Lower leg skin (tissue), 3 donors: Measurements from ENCODE around the gene BCL2.

Source experiments
- POLR2A ChIP-seq, 2 donors: fragments of 450-650 bp; IDR thresholded peaks; one replicate each; pipeline ENCODE4 v1.6.1; 2016 to 2017; ENCODE audit warnings: antibody characterized with exemption in 2 of 2, mild to moderate bottlenecking in 1 of 2, moderate library complexity in 1 of 2
- TF ChIP-seq, protein P1 (sequence below), 3 donors: fragments of 450-650 bp; IDR thresholded peaks; one replicate each; pipeline ENCODE4 v1.5.1; 2016; ENCODE audit warnings: antibody characterized with exemption in 3 of 3, mild to moderate bottlenecking in 3 of 3, moderate library complexity in 2 of 3

DNA sequence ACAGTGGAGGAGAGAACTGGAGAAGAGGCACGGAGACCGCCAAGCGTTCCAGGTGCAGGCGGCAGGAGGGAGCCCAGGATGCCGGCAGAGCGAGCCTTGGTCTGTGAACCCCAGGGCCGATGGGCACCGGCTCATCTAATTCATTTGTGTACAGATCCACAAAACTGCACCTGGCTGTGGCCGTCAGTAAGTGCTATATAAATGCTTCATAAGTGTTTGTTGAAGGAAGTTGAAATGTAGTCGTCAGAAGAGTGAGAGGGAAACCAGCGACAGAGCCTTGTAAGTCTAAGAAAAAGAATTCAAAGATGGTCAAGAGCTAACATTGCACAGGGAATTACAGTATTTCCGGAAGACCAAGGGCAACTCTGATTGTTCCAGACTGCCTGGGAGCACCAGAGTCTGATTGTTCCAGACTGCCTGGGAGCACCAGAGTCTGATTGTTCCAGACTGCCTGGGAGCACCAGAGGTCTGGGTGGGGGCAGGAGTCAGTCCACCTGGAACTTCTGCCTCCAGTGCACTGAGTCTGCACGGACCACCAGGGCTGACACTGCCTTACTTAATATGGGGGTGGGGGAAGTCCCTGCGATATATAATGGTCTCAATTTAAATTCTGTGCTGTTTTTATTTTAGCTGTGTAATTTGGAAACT lies 112.3 kb downstream of the BCL2 start:
- TF ChIP-seq, protein P1, sequence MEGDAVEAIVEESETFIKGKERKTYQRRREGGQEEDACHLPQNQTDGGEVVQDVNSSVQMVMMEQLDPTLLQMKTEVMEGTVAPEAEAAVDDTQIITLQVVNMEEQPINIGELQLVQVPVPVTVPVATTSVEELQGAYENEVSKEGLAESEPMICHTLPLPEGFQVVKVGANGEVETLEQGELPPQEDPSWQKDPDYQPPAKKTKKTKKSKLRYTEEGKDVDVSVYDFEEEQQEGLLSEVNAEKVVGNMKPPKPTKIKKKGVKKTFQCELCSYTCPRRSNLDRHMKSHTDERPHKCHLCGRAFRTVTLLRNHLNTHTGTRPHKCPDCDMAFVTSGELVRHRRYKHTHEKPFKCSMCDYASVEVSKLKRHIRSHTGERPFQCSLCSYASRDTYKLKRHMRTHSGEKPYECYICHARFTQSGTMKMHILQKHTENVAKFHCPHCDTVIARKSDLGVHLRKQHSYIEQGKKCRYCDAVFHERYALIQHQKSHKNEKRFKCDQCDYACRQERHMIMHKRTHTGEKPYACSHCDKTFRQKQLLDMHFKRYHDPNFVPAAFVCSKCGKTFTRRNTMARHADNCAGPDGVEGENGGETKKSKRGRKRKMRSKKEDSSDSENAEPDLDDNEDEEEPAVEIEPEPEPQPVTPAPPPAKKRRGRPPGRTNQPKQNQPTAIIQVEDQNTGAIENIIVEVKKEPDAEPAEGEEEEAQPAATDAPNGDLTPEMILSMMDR (IDR thresholded peaks at IDR 0.05) = no peak
- TF ChIP-seq POLR2A (IDR thresholded peaks at IDR 0.05) = no peak
